Measurements from ENCODE around the gene TPTE2. TPM values are rescaled to one million over a fixed set of nuclear protein-coding genes. Genes with fewer than 3 reads are reported as not detected.
A peak's percentile ranks its signal among the peaks of the same experiment; 100 is the strongest.
"Not testable (repeated sequence)": the region's sequence is repeated elsewhere in the genome, so short reads cannot be mapped to it uniquely, and the experiment has no call there.

TPTE2 gene
- total RNA-seq, 1 experiment from 2014 or later: not detected

- H3K27me3 Mint-ChIP-seq (ENCODE audit: unreplicated experiment): peaks cover 10% of the 10 kb centered on the region
- TF ChIP-seq CTCF (IDR thresholded peaks at IDR 0.05; ENCODE audit: unreplicated experiment): no peak
- H3K4me3 Mint-ChIP-seq (ENCODE audit: low read depth, unreplicated experiment): no peak overlapping the region
- H3K27ac Mint-ChIP-seq (ENCODE audit: unreplicated experiment): no peak overlapping the region
- no peak for DNase-seq
- BruUV-seq (replicated peaks): no TSS peak
- no peaks in the 10 kb centered on the region for H3K36me3 Mint-ChIP-seq (ENCODE audit: insufficient read depth, unreplicated experiment)
- intact Hi-C loops (cut with micrococcal nuclease; ENCODE audit: unreplicated experiment): no loop called here
- H3K9me3 Mint-ChIP-seq (ENCODE audit: low read depth, unreplicated experiment): no peaks in the 10 kb centered on the region
- H3K4me1 Mint-ChIP-seq (ENCODE audit: low read depth, unreplicated experiment): no peaks in the 10 kb centered on the region
- CTCF ChIA-PET: no interaction called here
Measured at GRCh38 chr13:19519049-19519448, 42.3 kb downstream of the TPTE2 start.

- H3K27me3 Mint-ChIP-seq (ENCODE audit: unreplicated experiment); H3K4me1 Mint-ChIP-seq (ENCODE audit: low read depth, unreplicated experiment); BruUV-seq (replicated peaks); H3K9me3 Mint-ChIP-seq (ENCODE audit: low read depth, unreplicated experiment); H3K27ac Mint-ChIP-seq (ENCODE audit: unreplicated experiment); CTCF ChIA-PET; DNase-seq; H3K4me3 Mint-ChIP-seq (ENCODE audit: low read depth, unreplicated experiment); H3K36me3 Mint-ChIP-seq (ENCODE audit: insufficient read depth, unreplicated experiment); intact Hi-C loops (cut with micrococcal nuclease; ENCODE audit: unreplicated experiment): not testable (repeated sequence)
Measured at GRCh38 chr13:19507623-19508022, 53.7 kb downstream of the TPTE2 start.

DNA sequence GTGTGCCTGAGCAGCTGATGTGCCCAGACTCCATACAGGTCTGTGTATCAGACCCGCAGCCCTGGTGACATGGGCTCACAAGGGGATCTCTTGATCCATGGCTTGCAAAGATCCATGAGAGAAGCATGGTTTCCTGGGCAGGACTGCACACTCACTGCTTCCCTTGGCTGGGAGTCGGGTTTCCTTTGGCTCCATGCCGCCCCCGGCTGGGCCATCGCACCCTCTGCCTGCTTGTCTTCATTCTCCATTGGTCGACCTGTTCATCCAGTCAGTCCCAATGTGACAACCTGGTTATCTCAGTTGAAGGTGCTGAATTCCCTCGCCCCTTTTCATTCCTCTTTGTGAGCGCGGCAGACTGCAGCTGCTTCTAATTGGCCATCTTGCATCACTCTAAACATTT is 101.2 kb downstream of the TPTE2 start:
- H3K36me3 Mint-ChIP-seq (ENCODE audit: insufficient read depth, unreplicated experiment); H3K4me1 Mint-ChIP-seq (ENCODE audit: low read depth, unreplicated experiment); DNase-seq; H3K9me3 Mint-ChIP-seq (ENCODE audit: low read depth, unreplicated experiment); intact Hi-C loops (cut with micrococcal nuclease; ENCODE audit: unreplicated experiment); H3K4me3 Mint-ChIP-seq (ENCODE audit: low read depth, unreplicated experiment); H3K27ac Mint-ChIP-seq (ENCODE audit: unreplicated experiment); CTCF ChIA-PET; H3K27me3 Mint-ChIP-seq (ENCODE audit: unreplicated experiment); BruUV-seq (replicated peaks): not testable (repeated sequence)

- intact Hi-C loops (cut with micrococcal nuclease; ENCODE audit: unreplicated experiment); H3K4me3 Mint-ChIP-seq (ENCODE audit: low read depth, unreplicated experiment): not testable (repeated sequence)
Measured at GRCh38 chr13:19439056-19439686, 122.2 kb downstream of the TPTE2 start.

GRCh38 chr13:19437780-19438179 is 123.6 kb downstream of the TPTE2 start:
- CTCF ChIA-PET: not testable (repeated sequence)

More at GRCh38 chr13:19439056-19439686, 122.2 kb downstream of the TPTE2 start:
- DNase-seq: peak; percentile 18
- H3K27ac Mint-ChIP-seq (ENCODE audit: unreplicated experiment); H3K4me1 Mint-ChIP-seq (ENCODE audit: low read depth, unreplicated experiment); H3K36me3 Mint-ChIP-seq (ENCODE audit: insufficient read depth, unreplicated experiment); H3K27me3 Mint-ChIP-seq (ENCODE audit: unreplicated experiment); CTCF ChIA-PET; BruUV-seq (replicated peaks); H3K9me3 Mint-ChIP-seq (ENCODE audit: low read depth, unreplicated experiment): not testable (repeated sequence)

DNA sequence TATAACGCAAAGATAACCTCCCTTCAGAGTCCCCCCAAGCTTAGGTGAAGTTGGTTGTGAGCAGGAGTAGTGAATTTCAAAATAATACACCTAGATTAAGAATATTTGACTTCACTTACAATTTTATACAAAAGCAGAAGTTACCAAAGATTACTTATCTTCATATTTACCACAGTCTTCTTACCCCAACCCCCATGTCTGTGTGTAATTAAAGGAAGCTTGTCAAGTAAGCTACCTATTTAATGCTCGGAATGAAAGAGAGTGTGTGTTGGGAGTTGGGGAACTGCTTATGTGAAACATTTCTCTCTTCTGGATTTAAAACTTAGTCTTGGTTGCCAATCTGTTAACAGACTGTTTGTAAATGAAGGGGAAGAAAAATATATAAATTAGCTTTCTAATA is 139.1 kb downstream of the TPTE2 start:
- H3K27me3 Mint-ChIP-seq (ENCODE audit: unreplicated experiment); H3K9me3 Mint-ChIP-seq (ENCODE audit: low read depth, unreplicated experiment); H3K36me3 Mint-ChIP-seq (ENCODE audit: insufficient read depth, unreplicated experiment); H3K4me3 Mint-ChIP-seq (ENCODE audit: low read depth, unreplicated experiment); H3K27ac Mint-ChIP-seq (ENCODE audit: unreplicated experiment); CTCF ChIA-PET; H3K4me1 Mint-ChIP-seq (ENCODE audit: low read depth, unreplicated experiment); intact Hi-C loops (cut with micrococcal nuclease; ENCODE audit: unreplicated experiment); DNase-seq; BruUV-seq (replicated peaks): not testable (repeated sequence)

More at GRCh38 chr13:19437780-19438179, 123.6 kb downstream of the TPTE2 start:
- H3K4me1 Mint-ChIP-seq (ENCODE audit: low read depth, unreplicated experiment); DNase-seq; H3K27me3 Mint-ChIP-seq (ENCODE audit: unreplicated experiment); H3K9me3 Mint-ChIP-seq (ENCODE audit: low read depth, unreplicated experiment); intact Hi-C loops (cut with micrococcal nuclease; ENCODE audit: unreplicated experiment); H3K27ac Mint-ChIP-seq (ENCODE audit: unreplicated experiment); H3K4me3 Mint-ChIP-seq (ENCODE audit: low read depth, unreplicated experiment); BruUV-seq (replicated peaks); H3K36me3 Mint-ChIP-seq (ENCODE audit: insufficient read depth, unreplicated experiment): not testable (repeated sequence)

DNA sequence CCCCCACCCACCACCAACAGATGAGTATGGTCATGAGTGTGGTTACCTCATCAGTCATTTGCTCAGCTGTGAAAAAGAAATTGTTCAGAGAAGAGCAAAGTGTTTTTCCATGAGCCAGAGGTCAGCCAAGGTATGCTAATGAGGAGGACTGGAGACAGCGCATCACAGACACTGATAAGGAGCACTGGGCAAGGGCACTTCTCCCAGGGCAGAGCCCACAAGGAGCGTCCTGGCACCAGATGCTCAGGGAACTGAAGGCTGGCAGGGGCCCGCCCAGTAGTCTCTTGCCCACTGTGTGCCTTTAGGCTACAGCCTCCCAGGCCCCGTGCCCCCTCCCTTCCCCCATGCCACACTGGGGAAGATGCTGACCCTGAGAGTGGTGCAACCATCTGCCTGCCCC is 148.8 kb downstream of the TPTE2 start:
- H3K4me1 Mint-ChIP-seq (ENCODE audit: low read depth, unreplicated experiment); H3K36me3 Mint-ChIP-seq (ENCODE audit: insufficient read depth, unreplicated experiment); DNase-seq; H3K27ac Mint-ChIP-seq (ENCODE audit: unreplicated experiment); CTCF ChIA-PET; H3K9me3 Mint-ChIP-seq (ENCODE audit: low read depth, unreplicated experiment); intact Hi-C loops (cut with micrococcal nuclease; ENCODE audit: unreplicated experiment); BruUV-seq (replicated peaks); H3K27me3 Mint-ChIP-seq (ENCODE audit: unreplicated experiment); H3K4me3 Mint-ChIP-seq (ENCODE audit: low read depth, unreplicated experiment): not testable (repeated sequence)

DNA sequence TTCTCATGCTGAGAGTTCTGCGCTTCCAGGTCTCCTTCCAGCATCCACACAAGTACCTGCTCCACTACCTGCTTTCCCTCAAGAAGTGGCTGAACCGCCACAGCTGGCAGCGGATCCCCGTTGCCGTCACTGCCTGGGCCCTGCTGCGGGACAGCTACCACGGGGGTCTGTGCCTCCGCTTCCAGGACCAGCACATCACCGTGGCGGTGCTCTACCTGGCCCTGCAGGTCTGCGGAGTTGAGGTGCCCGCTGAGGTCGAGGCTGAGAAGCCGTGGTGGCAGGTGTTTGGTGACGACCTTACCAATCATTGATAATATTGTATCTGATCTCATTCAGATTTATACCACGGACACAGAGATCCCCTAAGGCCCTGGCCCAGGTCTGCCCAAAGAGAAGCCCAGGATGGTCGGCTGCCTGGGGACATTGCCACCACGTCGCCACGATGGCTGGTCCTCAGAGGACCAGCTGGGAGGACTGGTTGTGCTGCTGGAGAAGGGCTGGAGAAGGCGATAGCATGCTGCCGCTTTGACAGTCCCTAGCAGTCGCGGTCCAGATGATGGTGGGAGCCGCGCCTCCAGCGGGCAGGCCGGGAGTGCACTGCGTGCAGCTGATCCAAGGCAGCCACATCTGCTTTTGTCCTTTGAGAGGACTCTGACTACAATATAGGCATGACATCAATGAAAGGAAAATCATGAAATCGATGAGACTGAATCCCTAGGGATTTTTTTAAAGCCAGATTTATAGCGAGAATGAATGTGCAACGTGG is 178.4 kb downstream of the TPTE2 start:
- H3K36me3 Mint-ChIP-seq (ENCODE audit: insufficient read depth, unreplicated experiment); CTCF ChIA-PET; BruUV-seq (replicated peaks); H3K4me3 Mint-ChIP-seq (ENCODE audit: low read depth, unreplicated experiment); intact Hi-C loops (cut with micrococcal nuclease; ENCODE audit: unreplicated experiment); H3K4me1 Mint-ChIP-seq (ENCODE audit: low read depth, unreplicated experiment); H3K27me3 Mint-ChIP-seq (ENCODE audit: unreplicated experiment); H3K27ac Mint-ChIP-seq (ENCODE audit: unreplicated experiment); H3K9me3 Mint-ChIP-seq (ENCODE audit: low read depth, unreplicated experiment); DNase-seq: not testable (repeated sequence)
